GM19099 (cell line): ENCODE results near the gene CTIF.

ENCODE experiments used
- POLR2A ChIP-seq: IDR thresholded peaks from 3 replicates; pipeline ENCODE4 v1.6.1; 2011; ENCODE audit warnings: low read depth; ENCODE audit not compliant: insufficient read length; ENCODE audit errors: extremely low read depth

The CTIF gene

DNA sequence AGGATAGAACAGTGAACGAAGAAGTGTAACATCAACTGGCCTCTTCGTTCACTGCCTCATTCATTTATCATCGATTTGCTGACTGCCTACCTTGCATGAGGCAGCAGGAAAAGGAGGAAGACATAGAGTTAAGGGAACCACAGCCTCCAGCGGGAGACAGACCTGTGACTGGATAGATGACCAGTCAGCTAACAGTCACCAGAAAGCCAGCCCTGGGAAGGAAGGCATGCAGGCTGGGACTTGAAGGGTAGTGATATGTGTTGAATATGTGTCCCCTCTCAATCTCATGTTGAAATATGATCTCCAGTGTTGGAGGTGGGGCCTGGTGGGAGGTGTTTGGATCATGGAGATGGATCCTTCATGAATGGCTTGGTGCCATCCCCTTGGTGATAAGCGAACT is 58.3 kb downstream of the CTIF start:
- no peak for TF ChIP-seq POLR2A

DNA sequence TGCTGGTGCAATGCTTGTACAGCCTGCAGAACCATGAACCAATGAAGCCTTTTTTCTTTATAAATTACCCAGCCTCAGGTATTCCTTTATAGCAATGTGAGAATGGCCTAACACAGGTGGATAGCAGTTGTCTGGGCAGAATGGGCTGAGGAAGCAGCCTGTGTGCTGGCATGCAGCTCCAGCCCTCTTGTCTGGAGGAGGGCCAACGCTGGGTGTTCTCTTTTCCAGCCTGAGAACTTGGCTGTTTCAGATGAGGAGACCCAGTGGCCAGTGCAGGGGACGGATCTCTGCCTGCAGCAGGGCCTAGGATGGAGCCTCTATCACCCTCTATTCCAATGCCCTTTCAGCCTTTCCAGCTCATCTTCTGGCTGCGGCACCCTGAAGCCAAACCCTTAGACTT is 58.8 kb downstream of the CTIF start:
- no peak for TF ChIP-seq POLR2A

DNA sequence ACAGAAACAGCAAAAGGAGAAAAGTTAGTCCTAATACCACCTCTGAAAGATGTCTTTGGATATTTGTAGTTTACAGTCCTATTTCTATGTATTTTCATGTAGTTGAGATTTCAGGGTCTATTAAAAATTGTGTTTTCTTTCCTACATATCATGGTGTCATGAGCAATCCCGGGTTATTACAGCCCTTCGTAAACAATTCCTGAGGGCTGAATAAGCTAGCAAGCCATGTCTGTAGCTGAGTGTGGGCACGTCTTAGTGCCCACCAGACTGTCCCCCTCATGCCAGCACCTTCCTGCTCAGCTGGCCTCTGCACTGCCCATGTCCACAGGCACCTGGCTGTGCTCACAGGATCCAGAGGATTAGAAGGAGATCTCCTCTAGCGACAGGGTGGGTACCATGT is 60.6 kb downstream of the CTIF start:
- TF ChIP-seq POLR2A, result no peak

DNA sequence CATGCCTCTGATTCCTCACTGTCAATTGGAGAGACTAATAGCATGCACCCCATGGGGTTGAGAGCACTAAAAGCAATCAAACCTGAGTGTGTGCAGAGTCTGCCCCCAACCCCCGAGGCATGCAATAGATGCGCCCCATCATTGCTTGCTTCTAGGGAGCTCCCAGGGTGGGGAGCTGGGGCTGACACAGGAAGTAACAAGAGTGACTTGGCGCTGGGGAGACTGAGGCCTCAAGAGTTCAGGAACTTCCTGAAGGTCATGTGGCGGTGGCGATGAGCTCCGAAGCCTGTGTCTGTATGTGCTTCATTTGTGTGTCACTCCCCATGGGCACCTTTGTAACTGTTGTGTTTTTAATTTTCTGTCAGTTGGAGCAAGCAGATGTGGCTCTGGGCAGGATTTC is 61.2 kb downstream of the CTIF start:
- no peak for TF ChIP-seq POLR2A

DNA sequence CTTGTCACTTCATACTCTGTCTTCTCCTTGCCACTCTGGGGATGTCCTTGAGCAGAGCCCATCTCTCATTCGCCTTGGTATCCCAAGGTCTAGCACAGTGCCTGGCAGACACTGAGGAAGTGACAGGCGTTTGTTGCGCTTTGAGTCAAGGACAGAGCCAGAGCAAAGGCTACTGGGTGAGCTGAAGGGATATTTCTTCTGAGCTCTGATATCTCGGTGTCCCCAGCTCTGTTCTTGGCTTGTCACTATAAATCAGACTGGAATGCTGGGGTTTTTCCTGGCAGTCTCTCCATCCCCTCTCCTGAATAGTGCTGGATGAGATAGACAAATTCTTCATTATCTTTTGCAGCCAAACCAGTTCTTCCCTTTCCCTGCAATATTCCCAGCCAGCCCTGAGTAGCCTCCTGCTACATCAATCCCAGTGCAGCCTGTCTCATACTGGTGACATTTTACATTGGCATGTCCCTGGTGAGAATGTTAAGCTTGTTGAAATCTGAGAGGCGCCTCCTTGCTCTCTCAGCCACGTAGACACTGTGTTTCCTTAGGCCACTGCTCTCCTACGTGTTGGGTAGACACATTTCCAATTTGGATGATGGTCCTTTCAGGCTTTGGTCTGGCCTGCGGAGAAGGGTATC is 61.7 kb downstream of the CTIF start:
- TF ChIP-seq POLR2A, result no peak

DNA sequence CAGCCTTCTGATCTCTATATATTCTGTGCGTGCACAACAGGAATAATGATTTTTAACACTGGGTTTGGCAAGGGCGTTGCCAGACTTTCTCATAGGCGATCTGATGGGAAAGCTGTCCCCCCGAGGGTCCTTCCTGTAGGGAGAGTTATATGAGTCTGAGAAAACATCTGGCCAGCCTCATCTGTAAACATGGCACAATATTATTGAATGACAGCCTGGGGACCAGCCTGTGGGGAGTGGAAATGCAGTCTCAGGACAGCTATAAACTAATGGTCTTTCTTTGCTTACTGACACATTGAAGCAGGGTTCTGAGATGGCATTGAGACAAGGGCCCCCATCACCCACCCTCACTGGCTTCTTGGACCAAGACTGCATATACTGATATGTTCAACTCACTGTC is 62.5 kb downstream of the CTIF start:
- TF ChIP-seq POLR2A, result no peak

DNA sequence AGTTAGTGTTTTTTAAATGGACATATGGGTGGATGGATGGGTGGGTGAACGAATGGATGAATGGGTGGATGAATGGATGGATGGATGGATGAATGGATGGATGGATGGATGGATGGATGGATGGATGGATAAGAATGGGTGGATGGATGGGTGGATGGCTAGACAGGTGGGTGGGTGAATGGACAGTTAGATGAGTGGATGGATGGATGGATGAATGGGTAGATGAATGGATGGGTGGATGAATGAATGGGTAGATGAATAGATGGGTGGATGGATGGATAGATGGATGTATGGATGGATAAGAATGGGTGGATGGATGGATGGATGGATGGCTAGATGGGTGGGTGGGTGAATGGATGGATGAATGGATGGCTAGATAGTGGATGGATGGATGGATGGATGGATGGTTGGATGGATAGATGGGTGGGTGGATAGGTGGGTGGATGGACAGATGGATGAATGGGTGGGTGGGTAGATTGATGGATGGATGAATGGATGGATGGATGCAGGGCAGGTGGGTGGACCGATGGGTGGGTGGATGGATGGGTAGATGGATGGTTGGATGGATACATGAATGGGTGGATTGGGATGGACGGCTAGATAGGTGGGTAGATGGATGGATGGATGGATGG is 64.0 kb downstream of the CTIF start:
- TF ChIP-seq POLR2A, result no peak

DNA sequence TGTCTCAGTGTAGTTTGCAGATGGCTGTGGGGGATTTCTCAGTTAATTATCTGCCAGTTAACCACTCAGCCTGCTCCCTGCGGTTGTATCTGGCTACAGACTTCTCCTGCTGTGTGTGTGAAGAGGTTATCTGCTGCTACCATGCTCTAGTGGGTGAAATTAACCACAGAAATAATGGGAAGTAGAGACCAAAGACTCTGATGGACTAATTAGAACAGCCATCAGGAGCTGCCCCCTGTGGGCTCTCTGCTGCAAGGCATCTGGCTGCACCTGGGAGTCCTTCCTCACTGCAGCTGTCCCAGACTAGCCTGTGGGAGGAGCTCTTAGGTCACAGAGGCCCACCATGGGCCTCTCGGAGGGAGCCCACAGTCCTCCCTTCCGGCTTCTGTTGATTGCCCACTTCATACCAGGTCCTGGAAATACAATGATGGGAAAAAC is 66.6 kb downstream of the CTIF start:
- no peak for TF ChIP-seq POLR2A

DNA sequence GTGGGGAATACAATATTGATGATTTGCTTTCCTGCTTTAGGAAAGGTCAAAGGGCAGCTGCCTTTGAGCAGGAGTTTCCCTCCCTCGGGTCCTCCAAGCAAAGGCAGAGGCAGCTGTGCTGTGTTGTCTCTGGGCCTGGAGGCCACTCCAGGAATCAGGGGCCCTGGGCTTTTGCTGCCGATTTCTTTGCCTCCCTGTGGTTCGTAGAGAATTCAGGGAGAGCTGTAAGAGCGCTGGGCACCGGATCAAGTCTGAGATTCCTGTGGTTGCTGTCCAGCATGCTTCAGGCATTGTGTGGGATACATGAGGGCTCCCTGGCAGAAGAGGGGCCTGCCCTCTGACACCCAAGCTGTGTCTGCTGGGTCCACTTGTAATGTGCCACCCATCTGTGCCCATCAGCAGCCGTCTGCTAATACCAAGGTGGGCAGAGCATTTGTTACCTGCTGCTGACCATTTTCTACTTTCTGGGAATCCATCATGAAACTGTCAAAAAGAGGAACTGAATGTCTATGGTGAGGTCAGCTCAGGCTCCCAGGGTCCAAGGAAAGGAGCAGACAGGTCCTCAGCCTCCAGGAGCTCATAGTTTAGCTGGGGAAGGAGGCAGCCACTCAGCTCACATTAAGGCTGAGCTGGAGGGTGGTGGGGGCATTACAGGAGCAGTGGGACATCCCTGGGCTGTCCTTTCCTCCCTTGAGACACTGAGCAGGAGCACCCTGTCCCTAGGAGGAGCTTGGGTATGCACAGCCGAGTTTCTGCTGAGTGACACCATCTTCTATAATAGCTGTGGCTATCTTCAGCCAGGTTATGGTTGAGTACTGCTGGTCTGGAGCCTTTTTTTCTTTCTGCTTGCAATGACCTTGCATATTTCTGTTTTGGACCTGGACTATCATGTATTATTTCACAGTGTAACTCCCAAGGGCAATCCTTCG is 68.5 kb downstream of the CTIF start:
- no peak for TF ChIP-seq POLR2A

DNA sequence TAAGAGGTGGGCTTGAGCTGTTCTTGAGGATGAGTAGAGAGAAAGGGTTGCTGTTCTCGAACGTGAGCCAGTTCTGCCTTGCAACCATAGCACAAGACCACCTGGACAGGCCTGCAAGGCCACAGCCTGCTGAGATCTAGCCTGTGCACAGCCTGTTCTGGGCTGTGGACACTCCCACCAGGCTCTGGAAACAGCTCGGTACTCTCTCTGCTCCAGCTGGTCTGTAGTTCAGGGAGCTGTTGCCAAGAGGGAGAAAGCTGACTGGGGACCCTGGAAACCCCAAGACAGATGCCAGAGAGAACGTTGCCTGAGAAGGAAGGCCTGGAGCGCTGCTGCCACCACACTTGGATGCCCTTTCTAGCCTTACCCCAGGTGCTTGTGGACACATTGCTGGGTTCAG is 69.8 kb downstream of the CTIF start:
- TF ChIP-seq POLR2A, result no peak

DNA sequence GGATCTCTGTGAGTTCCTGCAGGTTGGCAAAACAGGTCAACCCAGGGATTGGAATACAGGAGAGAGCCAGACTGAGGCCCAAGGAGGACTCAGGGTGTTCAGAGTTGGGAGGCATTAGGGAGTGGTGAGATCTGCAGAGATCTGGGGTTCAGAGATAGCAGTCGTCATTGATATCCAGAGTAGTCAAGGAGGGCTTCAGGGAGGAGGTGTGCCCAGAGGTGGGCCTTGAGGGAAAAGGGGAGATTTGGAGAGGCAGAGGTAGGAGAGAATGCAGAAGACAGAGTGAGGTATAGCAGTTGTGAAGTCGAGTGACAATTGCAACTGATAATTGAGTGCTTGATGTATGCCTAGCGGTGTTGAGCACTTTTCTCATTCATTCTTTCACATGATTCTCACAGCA is 70.3 kb downstream of the CTIF start:
- no peak for TF ChIP-seq POLR2A

DNA sequence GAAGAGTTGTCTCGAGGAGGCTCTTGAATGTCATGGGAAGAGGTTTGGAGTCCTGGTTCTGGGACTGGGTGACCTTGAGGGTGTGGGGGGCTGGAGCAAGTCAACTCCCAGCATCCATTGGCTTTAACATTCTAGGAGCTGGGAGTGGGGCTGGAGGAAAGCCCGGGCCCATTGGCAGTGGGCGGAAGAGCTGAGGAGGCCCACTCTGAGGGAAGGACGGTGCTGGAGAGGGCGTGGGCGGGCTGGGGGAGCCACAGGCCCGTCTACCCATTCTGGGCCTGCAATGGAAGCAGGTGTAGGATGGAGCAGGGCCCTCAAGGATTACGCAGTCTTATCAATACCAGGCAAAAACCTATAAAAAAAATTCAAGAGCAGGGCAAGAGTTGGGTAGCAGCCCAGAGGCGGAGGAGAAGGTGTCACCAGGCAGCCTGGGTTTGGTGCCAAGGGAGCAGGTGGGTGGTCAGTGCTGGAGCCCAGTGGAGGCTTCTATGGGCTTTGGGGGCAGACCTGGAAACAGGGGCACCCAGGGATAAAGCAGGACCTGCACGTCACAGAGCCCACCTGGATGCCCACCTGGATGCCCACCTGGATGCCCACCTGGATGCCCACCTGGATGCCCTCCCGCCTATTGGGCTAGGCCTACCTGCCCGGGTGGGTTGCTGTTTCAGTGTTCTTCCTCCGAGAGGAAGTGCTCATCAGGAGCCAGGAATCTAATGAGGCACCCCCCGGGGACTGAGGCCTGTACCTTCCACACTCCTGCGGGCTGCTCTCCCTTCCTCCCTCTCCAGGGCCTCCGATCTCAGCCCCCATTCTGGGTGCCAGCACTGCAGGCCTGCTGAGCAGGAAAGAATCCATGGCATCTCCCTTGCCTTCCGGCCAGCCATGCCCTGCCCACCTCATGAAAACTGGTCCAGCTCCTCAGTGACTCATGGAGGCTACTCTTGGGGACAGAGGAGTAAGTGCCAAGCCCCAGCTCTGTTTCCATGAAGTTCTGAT is 71.3 kb downstream of the CTIF start:
- TF ChIP-seq POLR2A, result no peak

DNA sequence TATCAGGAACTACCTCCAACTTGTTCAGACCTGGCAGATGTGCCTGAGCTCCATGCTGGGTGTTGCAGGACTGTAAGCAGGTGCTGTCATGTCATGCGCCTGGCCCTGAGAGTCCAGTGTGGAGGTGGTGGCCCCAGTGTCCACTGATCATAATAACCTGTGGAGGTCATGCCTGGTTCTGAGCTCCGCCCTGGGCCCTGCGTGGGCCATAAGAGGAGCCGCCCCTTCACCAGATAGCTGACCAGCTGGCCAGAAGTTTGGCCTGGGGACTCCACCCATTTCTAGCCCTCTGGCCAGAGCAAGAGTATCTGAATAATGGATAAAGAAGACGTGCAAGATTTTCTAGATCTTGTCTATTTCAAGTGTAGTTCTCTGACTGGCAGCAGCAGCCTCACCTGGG is 72.4 kb downstream of the CTIF start:
- TF ChIP-seq POLR2A, result no peak

DNA sequence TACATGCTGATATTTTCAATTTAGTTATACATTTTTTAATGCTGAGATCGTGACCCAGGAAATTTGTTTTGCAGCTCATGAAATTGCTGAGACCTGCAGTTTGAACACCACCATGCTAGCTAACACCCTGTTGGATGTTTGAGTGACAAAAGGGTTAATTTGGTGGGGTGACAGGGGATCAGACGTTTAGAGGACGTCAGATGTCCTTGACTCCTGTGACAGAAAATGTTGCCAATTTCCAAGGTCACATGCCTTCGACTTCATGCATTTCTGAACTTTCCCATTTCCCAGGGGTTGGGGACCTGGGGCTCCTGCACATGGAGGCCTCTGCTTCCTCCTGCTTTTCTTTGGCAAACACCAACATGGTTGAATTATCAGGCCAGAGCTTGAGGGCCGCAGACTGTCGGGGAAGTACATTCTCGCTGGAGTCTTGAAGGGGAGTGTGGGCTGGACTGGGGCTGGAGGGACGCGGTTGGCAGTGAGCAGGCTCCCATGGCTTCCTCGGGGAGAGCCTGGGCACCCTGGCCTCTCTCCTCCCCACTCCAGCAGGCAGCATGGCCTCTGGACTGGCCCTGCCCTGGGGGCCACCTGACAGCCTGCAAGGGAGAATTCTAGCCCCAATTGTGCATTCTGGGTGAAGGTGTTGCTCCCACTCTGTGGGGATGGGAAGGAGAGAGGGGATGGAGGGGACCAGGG is 73.1 kb downstream of the CTIF start:
- no peak for TF ChIP-seq POLR2A
